Karpas-422 (cell line): ENCODE measurements around the gene BNIP3. TPM values are rescaled to one million over a fixed set of nuclear protein-coding genes. Genes with fewer than 3 reads are reported as not detected.
"Not testable (repeated sequence)": the region's sequence is repeated elsewhere in the genome, so short reads cannot be mapped to it uniquely, and the experiment has no call there.

Source experiments
- DNase-seq: peaks from one replicate; pipeline ENCODE4 v3.0.0-alpha.2; 2015
- H2AFZ ChIP-seq: fragments of 200-600 bp; sonication (generic); 2 replicates; pipeline ENCODE4 v1.6.1; 2014; ENCODE audit warnings: antibody characterized with exemption, low read length, mixed read lengths
- H3K27ac ChIP-seq: fragments of 200-600 bp; sonication (generic); 2 replicates; pipeline ENCODE4 v1.5.1; 2014; ENCODE audit warnings: mild to moderate bottlenecking, low read length, moderate library complexity
- H3K27me3 ChIP-seq: fragments of 200-600 bp; sonication (generic); 2 replicates; pipeline ENCODE4 v1.6.1; 2014; ENCODE audit warnings: low read length, mixed read lengths
- H3K36me3 ChIP-seq: fragments of 200-600 bp; sonication (generic); 2 replicates; pipeline ENCODE4 v1.6.1; 2014; ENCODE audit warnings: low read length, mixed read lengths; ENCODE audit not compliant: insufficient read depth
- H3K4me1 ChIP-seq: fragments of 200-600 bp; sonication (generic); 2 replicates; pipeline ENCODE4 v1.6.1; 2014; ENCODE audit warnings: mild to moderate bottlenecking, low read length, mixed read lengths
- H3K4me2 ChIP-seq: fragments of 200-600 bp; sonication (generic); 2 replicates; pipeline ENCODE4 v1.6.1; 2014; ENCODE audit warnings: low read length, low read depth, mild to moderate bottlenecking; ENCODE audit not compliant: poor library complexity, severe bottlenecking
- H3K4me3 ChIP-seq: fragments of 200-600 bp; sonication (generic); 2 replicates; pipeline ENCODE4 v1.5.1; 2014; ENCODE audit warnings: mild to moderate bottlenecking, antibody characterized with exemption, low read length, mixed read lengths
- H3K79me2 ChIP-seq: fragments of 200-600 bp; sonication (generic); 2 replicates; pipeline ENCODE4 v1.6.1; 2014; ENCODE audit warnings: mild to moderate bottlenecking, low read length, mixed read lengths
- H3K9ac ChIP-seq: fragments of 200-600 bp; sonication (generic); 2 replicates; pipeline ENCODE4 v1.6.0; 2014; ENCODE audit warnings: low read length
- H3K9me2 ChIP-seq: fragments of 200-600 bp; sonication (generic), shearing (Covaris generic); replicated peaks from 2 replicates; pipeline ENCODE4 v1.6.0; 2014; ENCODE audit warnings: mild to moderate bottlenecking, low read length, moderate library complexity; ENCODE audit not compliant: insufficient read depth
- H3K9me3 ChIP-seq: fragments of 300-700, 200-600 bp; sonication (generic); 2 replicates; pipeline ENCODE4 v1.6.1; 2014; ENCODE audit warnings: low read length, mixed read lengths
- H4K20me1 ChIP-seq: fragments of 200-600 bp; sonication (generic); 2 replicates; pipeline ENCODE4 v1.6.1; 2014; ENCODE audit warnings: mild to moderate bottlenecking, antibody characterized with exemption, low read length, low read depth; ENCODE audit not compliant: insufficient read depth
- total RNA-seq: library from RNA; depleted of rRNA; stranded (reverse); fragments of >200 nt; shearing (Covaris generic); gene quantifications from 2 replicates; pipeline ENCODE4 v1.2.3, GENCODE V29; 2014; ENCODE audit warnings: low replicate concordance

BNIP3 gene
- total RNA-seq, 1 experiment from 2014 or later: not detected

DNA sequence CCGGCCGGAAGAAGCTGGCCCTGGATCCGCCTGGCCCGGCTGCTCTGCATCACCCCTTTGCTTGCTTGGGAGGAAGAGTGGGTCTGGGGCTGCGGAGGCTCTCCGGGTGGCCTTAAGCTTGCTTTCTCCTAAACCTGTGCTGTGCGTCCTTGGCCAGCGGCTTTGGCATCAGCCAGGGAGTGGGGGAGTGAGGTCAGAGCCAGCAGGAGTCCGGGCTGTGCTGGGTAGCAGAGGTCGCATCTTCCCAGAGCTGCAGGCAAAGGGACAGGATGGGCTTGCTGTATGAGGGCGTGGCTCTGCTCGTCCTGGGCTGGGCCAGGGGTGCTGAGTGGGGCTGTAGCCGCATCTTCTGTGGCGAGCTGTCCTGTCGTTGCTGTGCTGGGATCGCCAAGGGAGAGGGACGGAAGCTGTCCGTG lies 21.1 kb downstream of the BNIP3 start:
- Histone ChIP-seq H3K79me2 (no peaks in the 10 kb centered on the region), H3K9me3 (no peaks in the 10 kb centered on the region), H4K20me1 (no peaks in the 10 kb centered on the region), H3K4me3 (no peak overlapping the region), H2AFZ (no peak overlapping the region), H3K36me3 (peaks cover 20% of the 10 kb centered on the region), H3K9ac (no peak overlapping the region), H3K4me2 (no peak overlapping the region), H3K27me3 (no peaks in the 10 kb centered on the region), H3K4me1 (no peaks in the 10 kb centered on the region), H3K27ac (no peak overlapping the region), H3K9me2 (no peaks in the 10 kb centered on the region)
- DNase-seq: no peak

DNA sequence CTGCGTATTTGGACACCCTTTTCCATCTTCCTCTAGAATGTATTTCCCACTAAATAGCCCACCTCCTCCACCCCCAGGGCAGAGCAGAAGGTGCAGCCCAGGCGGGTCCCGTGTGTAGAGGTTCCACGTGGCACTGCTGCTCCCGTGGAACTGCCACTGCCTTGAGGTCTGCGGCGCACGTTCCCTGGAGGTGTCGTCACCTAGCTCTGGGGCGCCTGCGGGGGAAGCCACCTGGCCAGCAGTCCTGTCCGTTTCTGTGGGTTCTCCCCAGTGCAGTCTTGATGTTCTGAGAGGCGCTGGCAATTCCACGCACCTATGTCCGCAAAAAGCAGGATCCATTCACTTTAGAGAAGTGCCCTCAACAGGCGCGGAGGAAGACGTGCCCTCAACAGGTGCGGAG lies 21.9 kb downstream of the BNIP3 start:
- Histone ChIP-seq H3K4me2 (no peak overlapping the region), H3K9me3 (no peaks in the 10 kb centered on the region), H4K20me1 (no peaks in the 10 kb centered on the region), H3K9me2 (no peaks in the 10 kb centered on the region), H3K4me3 (no peak overlapping the region), H3K27ac (no peak overlapping the region), H3K9ac (no peak overlapping the region), H3K36me3 (peaks cover 28% of the 10 kb centered on the region), H3K79me2 (no peaks in the 10 kb centered on the region), H2AFZ (no peak overlapping the region), H3K27me3 (no peaks in the 10 kb centered on the region), H3K4me1 (no peaks in the 10 kb centered on the region)
- no peak for DNase-seq

DNA sequence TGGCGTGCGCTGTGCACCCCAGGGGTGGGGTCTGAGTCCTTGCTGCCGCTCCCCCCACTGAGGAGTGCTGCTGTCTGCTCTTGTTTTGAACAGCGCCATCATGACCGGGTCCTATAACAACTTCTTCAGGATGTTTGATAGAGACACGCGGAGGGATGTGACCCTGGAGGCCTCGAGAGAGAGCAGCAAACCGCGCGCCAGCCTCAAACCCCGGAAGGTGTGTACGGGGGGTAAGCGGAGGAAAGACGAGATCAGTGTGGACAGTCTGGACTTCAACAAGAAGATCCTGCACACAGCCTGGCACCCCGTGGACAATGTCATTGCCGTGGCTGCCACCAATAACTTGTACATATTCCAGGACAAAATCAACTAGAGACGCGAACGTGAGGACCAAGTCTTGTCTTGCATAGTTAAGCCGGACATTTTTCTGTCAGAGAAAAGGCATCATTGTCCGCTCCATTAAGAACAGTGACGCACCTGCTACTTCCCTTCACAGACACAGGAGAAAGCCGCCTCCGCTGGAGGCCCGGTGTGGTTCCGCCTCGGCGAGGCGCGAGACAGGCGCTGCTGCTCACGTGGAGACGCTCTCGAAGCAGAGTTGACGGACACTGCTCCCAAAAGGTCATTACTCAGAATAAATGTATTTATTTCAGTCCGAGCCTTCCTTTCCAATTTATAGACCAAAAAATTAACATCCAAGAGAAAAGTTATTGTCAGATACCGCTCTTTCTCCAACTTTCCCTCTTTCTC lies 26.0 kb downstream of the BNIP3 start:
- peaks cover 11% of the 10 kb centered on the region; the same call in 1 of the 2 replicates for H3K79me2 ChIP-seq
- peaks cover 30% of the 10 kb centered on the region for H3K36me3 ChIP-seq
- H2AFZ ChIP-seq: no peak overlapping the region
- H3K27me3 ChIP-seq: no peaks in the 10 kb centered on the region
- no peaks in the 10 kb centered on the region for H3K9me3 ChIP-seq
- H3K27ac ChIP-seq: no peak overlapping the region
- H3K9me2 ChIP-seq: no peaks in the 10 kb centered on the region
- no peak for DNase-seq
- no peak overlapping the region for H3K9ac ChIP-seq
- no peak overlapping the region for H3K4me3 ChIP-seq
- no peaks in the 10 kb centered on the region for H4K20me1 ChIP-seq
- H3K4me2 ChIP-seq: no peak overlapping the region
- H3K4me1 ChIP-seq: no peaks in the 10 kb centered on the region

DNA sequence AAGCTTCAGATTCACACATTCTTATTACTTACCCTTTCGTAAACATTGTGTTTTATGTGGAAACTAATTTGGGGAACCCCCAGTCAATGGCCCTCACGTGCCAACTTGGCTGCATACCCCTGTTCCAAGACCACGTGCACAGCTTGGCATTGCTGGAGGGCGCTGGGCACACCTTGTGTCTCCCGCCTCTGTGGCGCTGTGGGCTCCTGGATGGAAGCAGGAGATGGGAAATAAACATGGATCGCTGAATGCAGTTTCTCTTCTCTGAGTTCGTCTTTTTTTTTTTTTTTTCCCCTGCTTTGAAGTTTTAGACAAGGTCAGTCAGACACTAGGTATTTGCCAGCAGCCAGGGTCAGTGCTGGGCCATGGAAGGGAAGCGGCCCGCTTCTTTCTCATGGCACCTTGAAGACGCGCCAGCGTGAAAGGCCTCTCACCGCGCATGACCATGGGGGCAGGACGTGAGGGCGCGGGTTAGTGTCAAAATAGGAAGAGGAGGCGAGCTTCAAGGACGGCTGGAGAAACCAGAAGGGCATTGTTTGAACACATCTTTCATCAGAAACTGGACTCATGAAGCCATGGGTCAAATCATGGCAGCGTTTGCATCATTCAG lies 27.3 kb downstream of the BNIP3 start:
- Histone ChIP-seq H3K9ac (no peak overlapping the region), H3K36me3 (peaks cover 31% of the 10 kb centered on the region), H3K4me1 (no peaks in the 10 kb centered on the region)

DNA sequence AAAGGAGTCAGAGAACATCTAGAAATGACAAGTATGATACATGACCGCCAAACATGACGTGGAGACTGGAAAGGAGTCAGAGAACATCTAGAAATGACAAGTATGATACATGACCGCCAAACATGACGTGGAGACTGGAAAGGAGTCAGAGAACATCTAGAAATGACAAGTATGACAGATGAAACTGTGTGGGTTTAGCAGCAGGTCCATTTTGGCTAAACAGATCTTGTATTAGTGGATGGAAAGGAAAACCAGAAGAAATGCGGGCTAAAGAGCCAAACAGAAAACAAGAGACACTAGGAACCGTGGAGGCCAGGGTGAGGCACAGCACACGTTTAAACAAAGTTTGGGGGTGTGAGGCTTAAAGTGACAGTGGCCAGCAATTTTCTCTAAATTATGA lies 31.8 kb downstream of the BNIP3 start:
- H3K9me2 ChIP-seq, H3K4me1 ChIP-seq, H3K27me3 ChIP-seq, H3K9me3 ChIP-seq, H3K4me2 ChIP-seq, H4K20me1 ChIP-seq, H3K27ac ChIP-seq, H3K9ac ChIP-seq, H2AFZ ChIP-seq, H3K4me3 ChIP-seq, DNase-seq: not testable (repeated sequence)
- Histone ChIP-seq H3K36me3 (peaks cover 35% of the 10 kb centered on the region), H3K79me2 (peaks cover 11% of the 10 kb centered on the region; the same call in 1 of the 2 replicates)

More for the DNA sequence above, 27.3 kb downstream of the BNIP3 start:
- DNase-seq: no peak
- no peak overlapping the region for H3K27ac ChIP-seq
- H3K27me3 ChIP-seq: no peaks in the 10 kb centered on the region
- H3K79me2 ChIP-seq: peaks cover 11% of the 10 kb centered on the region; the same call in 1 of the 2 replicates
- no peaks in the 10 kb centered on the region for H4K20me1 ChIP-seq
- no peaks in the 10 kb centered on the region for H3K9me3 ChIP-seq
- H3K4me3 ChIP-seq: no peak overlapping the region
- no peaks in the 10 kb centered on the region for H3K9me2 ChIP-seq
- no peak overlapping the region for H2AFZ ChIP-seq
- no peak overlapping the region for H3K4me2 ChIP-seq

DNA sequence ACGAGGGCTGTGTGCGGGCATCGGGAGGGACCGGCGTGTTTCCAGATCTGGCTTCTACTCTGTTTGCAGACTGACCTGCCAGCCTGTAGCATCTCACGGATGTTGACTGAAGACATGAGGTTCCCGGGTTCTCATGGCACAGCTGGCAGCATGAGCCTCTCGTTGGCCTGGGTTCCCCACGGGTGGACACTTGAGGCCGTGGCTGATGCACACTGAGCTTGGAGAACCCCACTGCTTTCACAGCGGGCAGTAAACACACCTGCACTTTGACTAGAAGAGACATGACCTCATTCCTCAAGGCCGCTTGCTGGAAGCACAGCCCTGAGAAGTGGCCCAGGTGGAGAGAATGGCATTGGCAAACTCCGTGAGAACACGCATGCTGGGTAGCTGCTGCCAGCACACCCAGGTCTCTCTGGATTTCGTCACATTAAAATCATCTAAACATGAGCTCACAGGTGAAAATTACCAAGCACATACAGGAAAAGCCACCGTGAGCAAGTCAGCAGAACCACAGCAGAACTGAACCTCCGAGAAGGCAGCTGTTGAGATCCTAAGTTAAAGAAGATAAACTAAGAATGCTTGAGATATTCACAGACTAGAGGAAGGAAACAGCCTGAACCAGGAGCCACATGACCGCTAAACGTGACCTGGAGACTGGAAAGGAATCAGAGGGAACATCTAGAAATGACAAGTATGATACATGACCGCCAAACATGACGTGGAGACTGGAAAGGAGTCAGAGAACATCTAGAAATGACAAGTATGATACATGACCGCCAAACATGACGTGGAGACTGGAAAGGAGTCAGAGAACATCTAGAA lies 32.5 kb downstream of the BNIP3 start:
- H3K9ac ChIP-seq: no peak overlapping the region
- no peak overlapping the region for H3K4me3 ChIP-seq
- no peak overlapping the region for H3K27ac ChIP-seq
- H3K9me3 ChIP-seq: no peaks in the 10 kb centered on the region
- H4K20me1 ChIP-seq: no peaks in the 10 kb centered on the region
- no peaks in the 10 kb centered on the region for H3K27me3 ChIP-seq
- H3K4me2 ChIP-seq: no peak overlapping the region
- H3K4me1 ChIP-seq: no peaks in the 10 kb centered on the region
- peaks cover 38% of the 10 kb centered on the region for H3K36me3 ChIP-seq
- H3K79me2 ChIP-seq: peaks cover 9% of the 10 kb centered on the region; the same call in 1 of the 2 replicates
- no peak for DNase-seq
- H3K9me2 ChIP-seq: no peaks in the 10 kb centered on the region
- H2AFZ ChIP-seq: no peak overlapping the region

DNA sequence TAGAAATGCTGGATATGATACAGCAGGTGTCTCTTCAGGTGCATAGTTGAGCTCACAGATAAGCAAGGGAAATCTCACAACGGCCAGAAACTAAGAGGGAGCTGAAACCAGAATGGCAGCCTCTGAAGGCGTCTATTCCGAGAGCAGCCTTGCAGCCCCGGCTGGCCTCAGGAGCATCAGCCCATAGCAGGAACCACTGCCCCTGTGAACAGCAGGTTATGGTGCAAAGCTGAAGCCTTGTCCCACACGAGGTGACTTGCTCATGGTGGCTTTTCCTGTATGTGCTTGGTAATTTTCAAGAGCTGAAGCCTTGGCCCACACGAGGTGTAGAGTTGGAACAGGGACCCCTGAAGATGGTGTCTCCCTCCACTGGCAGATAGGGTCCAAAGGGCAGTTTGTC lies 33.2 kb downstream of the BNIP3 start:
- H3K27me3 ChIP-seq: no peaks in the 10 kb centered on the region
- H3K9me3 ChIP-seq: no peaks in the 10 kb centered on the region
- H3K79me2 ChIP-seq: 0 out of 2 replicates have a peak, but pooled peaks cover 4% of the 10 kb centered on the region
- no peak for DNase-seq
- H2AFZ ChIP-seq: no peak overlapping the region
- no peaks in the 10 kb centered on the region for H3K4me1 ChIP-seq
- no peak overlapping the region for H3K9ac ChIP-seq
- no peaks in the 10 kb centered on the region for H4K20me1 ChIP-seq
- H3K36me3 ChIP-seq: peaks cover 39% of the 10 kb centered on the region
- H3K27ac ChIP-seq: no peak overlapping the region
- no peak overlapping the region for H3K4me3 ChIP-seq
- H3K9me2 ChIP-seq: no peaks in the 10 kb centered on the region
- H3K4me2 ChIP-seq: no peak overlapping the region
